Measurements from ENCODE around the gene ACTRT3. TPM values are rescaled to one million over a fixed set of nuclear protein-coding genes. Genes with fewer than 3 reads are reported as not detected.

Gene ACTRT3
- 2.4 to 3.4 TPM (median 3.1 TPM) in 5 replicates for total RNA-seq (2022; extraction: Qiagen RNA extraction; ENCODE audit: low read depth)

DNA sequence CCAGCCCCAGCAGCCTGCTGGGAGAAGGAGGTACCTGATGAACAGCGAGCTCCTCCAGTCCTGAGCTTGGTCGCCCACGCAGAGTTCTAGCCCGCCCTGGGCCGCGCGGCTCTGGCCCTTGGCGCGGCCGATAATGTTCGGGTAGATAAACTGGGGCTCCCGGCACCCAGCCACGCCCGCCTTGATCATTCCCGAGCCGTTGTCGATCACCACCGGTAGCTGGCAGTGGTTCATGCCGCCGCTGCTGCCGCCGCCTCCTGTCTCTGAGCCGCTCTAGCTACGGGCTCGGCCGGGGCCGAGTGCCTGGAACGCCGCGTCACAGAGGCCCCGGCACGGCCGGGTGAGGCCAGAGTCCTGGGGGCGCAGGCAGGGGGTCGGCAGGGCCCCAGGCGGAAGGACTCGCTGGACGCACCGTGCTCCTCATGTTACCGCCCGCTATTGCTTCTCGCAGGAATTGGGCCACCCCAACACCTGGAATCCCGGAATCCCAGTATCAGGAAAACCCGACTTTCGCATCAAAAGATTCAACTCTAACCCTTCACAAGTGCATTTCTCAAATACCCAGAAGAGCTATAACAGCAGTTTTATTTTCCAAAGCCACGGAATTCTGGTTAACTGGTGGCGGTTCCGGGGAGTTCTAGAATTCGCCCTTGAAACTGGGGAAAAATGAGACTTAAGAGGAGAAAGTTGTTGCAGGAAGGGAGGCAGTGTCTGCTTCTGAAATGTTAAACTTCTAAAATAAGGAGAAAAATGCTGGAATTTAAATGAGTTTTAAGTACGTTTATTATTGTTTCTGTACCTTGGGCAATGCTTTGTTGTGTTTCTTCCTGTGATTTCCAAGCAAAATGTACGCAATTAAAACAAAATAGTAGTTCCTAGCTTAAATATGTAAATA is at the start of gene ACTRT3:
Gene ACTRT3, minus strand, starts transcription at position 275 of the 895 bp plus-strand sequence. Its CDS starts 41 bp downstream, at position 234.

DNA sequence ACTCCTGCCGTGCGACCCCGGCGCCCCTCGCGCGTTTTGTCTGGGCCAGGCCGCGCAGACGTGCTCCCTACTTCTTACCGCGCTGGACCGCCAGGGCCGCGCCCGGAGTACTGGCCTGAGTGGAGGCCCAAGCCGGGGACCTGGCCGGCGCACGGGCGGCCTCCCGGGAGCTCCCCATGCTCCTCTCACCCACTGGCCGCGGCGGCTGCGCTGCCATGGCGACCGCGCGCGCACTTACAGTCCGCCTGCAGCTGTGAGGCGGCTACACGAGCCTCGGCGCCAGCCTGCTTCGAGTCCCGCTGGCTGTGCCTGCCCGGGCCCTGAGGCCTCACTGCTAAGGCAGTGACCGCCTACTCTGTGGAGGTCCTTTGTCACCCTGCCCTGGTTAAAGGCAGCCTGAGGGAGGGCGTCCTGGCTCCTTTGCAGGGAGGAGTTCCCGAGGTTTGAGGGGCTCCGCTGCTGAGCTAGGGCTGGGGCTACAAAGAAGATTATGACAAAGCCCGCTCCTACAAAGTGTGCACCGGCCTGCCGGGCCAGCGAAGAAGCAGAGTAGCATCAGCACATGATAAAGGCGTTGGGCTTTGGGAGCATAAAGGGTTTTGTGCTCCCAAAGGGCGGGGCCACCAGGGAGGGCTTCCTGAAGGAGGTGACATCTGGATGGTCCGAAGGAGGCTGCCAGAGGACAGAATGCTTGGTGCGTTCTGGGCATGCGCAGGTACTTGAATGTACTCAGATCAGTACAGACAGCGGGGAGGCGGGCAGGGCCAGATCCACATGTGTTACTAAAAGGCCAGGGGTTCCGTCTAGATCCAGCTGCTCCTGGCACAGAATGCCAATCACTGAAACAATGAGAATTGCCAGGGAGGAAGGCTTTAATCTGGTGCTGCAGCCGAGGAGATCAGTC is 43.2 kb upstream of the ACTRT3 start, which contains the start of the genes LRRC34 and LRRIQ4:
Gene LRRC34, minus strand, starts transcription at position 573 of the 904 bp plus-strand sequence. Its CDS starts 356 bp downstream, at position 217.
Gene LRRIQ4, plus strand, starts transcription at position 539 of the 904 bp plus-strand sequence. CDS start 9,052 bp downstream, outside the sequence.

GRCh38 chr3:169772897-169773816 is 3.8 kb upstream of the ACTRT3 start, which contains the start of gene MYNN:
Gene MYNN, plus strand, starts transcription at chr3:169773396. Its CDS starts 900 bp downstream, at chr3:169774296.

DNA sequence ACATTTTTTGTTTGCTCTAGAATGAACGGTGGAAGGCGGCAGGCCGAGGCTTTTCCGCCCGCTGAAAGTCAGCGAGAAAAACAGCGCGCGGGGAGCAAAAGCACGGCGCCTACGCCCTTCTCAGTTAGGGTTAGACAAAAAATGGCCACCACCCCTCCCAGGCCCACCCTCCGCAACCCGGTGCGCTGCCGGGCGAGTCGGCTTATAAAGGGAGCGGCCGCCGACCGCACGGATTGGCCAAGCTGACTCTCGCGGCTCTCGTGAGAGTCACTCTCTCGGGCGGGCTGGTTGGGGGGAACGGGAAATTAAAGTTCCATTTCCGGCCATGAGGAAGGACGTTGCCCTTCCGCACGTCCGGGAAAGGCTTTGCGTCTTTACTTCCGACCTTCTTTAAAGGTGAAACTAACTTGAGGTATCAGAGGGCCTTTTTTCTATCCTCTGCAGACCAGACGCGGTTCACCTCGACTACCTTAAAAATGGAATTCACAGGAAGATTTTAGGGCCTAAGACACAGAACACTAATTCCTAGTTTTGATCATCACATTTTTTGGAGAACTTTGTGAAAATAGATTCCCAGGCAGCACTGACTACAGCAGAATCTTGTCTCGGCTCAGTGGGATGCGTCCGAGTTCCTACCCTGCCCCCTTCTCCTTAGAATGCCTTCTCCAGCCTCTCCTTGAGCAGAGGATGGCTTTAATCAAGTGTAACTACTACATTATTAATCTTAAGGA is 4.3 kb downstream of the ACTRT3 start, which contains the start of gene TERC:
Gene TERC, minus strand, starts transcription at position 179 of the 731 bp plus-strand sequence.

Other genes starting within 250 kb of the ACTRT3 start
- gene MECOM, start 105.8 kb downstream of the ACTRT3 start, total RNA-seq (2022; extraction: Qiagen RNA extraction; ENCODE audit: low read depth), result 0.05 to 0.17 TPM in 2 of 5 replicates, not detected in the others
- not detected in 5 replicates for gene TERC, start 4.5 kb downstream of the ACTRT3 start, total RNA-seq (2022; extraction: Qiagen RNA extraction; ENCODE audit: low read depth)
- gene MYNN, start 3.8 kb upstream of the ACTRT3 start, total RNA-seq (2022; extraction: Qiagen RNA extraction; ENCODE audit: low read depth), result 8.5 to 10.9 TPM (median 9.1 TPM) in 5 replicates
- gene LRRIQ4, start 43.3 kb upstream of the ACTRT3 start, total RNA-seq (2022; extraction: Qiagen RNA extraction; ENCODE audit: low read depth), result not detected in 5 replicates
- not detected in 5 replicates for gene LRRC34, start 43.3 kb upstream of the ACTRT3 start, total RNA-seq (2022; extraction: Qiagen RNA extraction; ENCODE audit: low read depth)
- not detected in 5 replicates for gene LRRC31, start 100.4 kb upstream of the ACTRT3 start, total RNA-seq (2022; extraction: Qiagen RNA extraction; ENCODE audit: low read depth)
- not detected in 5 replicates for gene SAMD7, start 142.0 kb upstream of the ACTRT3 start, total RNA-seq (2022; extraction: Qiagen RNA extraction; ENCODE audit: low read depth)
- 78.0 to 126 TPM (median 87.7 TPM) in 5 replicates for gene SEC62, start 197.2 kb upstream of the ACTRT3 start, total RNA-seq (2022; extraction: Qiagen RNA extraction; ENCODE audit: low read depth)

Measured in A549 treated with GW870086 at 1 μM for 4 hours (cell line).